ENCODE results near the gene CCT6B. TPM values are rescaled to one million over a fixed set of nuclear protein-coding genes. Genes with fewer than 3 reads are reported as not detected.

CCT6B gene
- total RNA-seq, 2 experiments from 2014 or later = 0.95 to 1.6 TPM

DNA sequence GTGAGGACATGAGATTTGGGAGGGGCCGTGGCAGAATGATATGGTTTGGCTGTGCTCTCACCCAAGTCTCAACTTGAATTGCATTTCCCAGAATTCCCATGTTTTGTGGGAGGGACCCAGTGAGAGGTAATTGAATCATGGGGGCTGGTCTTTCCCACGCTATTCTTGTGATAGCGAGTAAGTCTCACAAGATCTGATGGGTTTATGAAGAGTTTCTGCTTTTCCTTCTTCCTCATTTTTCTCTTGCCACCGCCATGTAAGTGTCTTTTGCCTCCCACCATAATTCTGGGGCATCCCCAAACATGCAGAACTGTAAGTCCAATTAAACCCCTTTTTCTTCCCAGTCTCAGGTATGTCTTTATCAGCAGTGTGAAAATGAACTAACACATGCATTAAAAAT, 40.6 kb downstream of the CCT6B start:
- Mint-ChIP-seq H3K27ac (no peak overlapping the region), H3K9me3 (ENCODE audit: low read depth) (no peaks in the 10 kb centered on the region), H3K4me3 (no peak overlapping the region), H3K4me1 (no peaks in the 10 kb centered on the region), H3K27me3 (no peaks in the 10 kb centered on the region), H3K36me3 (ENCODE audit: low read depth) (no peaks in the 10 kb centered on the region)
- CTCF ChIA-PET = no interaction called here
- ATAC-seq (no peak), DNase-seq (no peak)
- intact Hi-C loops (cut with DNase I, micrococcal nuclease) = no loop called here
- POLR2A ChIA-PET = no interaction called here

DNA sequence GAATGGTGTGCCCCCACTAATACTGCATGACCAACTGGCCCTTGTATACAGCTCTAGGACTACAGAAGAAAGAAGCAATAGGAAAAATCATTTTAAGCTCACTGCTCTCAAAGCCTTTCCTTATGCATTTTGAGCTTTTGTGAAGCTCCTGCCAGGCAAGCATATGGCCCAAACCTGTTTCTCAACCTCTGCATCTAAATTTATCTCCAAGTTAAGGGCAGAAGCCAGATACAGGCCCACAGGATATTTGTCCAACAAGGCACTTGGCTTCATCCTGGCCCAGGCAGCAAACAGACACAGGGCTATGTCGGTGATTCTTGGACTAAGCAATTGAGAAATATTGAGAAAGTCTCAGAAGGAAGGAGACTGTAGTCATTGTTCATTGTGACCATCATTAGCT, 43.9 kb downstream of the CCT6B start:
- no peak for ATAC-seq
- intact Hi-C loops (cut with DNase I, micrococcal nuclease) = no loop called here
- no peaks in the 10 kb centered on the region for H3K27me3 Mint-ChIP-seq
- H3K36me3 Mint-ChIP-seq (ENCODE audit: low read depth) = no peaks in the 10 kb centered on the region
- H3K9me3 Mint-ChIP-seq (ENCODE audit: low read depth) = no peaks in the 10 kb centered on the region
- ChIA-PET CTCF (interaction anchor here (0.5 kb wide), 1 partner anchor 506 kb away, joined by 3 read pairs; no protein-coding TSS in a partner anchor), POLR2A (no interaction called here)
- H3K4me3 Mint-ChIP-seq = no peak overlapping the region
- no peaks in the 10 kb centered on the region for H3K4me1 Mint-ChIP-seq
- no peak for DNase-seq
- H3K27ac Mint-ChIP-seq = no peak overlapping the region

DNA sequence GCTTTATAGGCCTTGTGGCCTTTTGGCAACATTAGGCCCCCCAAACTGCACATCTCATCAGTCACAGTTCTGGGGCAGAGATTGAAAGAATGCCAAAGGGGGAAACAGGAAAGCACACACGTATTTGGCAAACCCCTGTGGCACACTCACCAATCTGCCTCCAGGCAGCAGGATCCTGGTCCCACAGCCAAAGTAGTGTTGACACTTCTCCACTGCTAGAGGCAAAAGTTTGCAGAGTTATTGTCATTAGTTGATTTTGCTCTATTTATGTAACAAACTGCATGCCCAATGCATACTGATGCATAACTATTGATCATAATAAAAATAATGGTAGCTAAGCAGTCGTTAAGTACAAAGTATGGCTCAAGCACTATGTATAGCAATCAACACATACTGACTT, 45.1 kb downstream of the CCT6B start:
- H3K27me3 Mint-ChIP-seq = no peaks in the 10 kb centered on the region
- no peaks in the 10 kb centered on the region for H3K4me1 Mint-ChIP-seq
- ChIA-PET CTCF (interaction anchor here (0.8 to 0.9 kb wide), 2 partner anchors 373 to 375 kb away, joined by 3 to 4 read pairs; no protein-coding TSS in a partner anchor), POLR2A (no interaction called here)
- no peaks in the 10 kb centered on the region for H3K9me3 Mint-ChIP-seq (ENCODE audit: low read depth)
- no peaks in the 10 kb centered on the region for H3K36me3 Mint-ChIP-seq (ENCODE audit: low read depth)
- no peak for ATAC-seq
- no peak for DNase-seq
- no peak overlapping the region for H3K27ac Mint-ChIP-seq
- no peak overlapping the region for H3K4me3 Mint-ChIP-seq
- intact Hi-C loops (cut with DNase I, micrococcal nuclease) = no loop called here

DNA sequence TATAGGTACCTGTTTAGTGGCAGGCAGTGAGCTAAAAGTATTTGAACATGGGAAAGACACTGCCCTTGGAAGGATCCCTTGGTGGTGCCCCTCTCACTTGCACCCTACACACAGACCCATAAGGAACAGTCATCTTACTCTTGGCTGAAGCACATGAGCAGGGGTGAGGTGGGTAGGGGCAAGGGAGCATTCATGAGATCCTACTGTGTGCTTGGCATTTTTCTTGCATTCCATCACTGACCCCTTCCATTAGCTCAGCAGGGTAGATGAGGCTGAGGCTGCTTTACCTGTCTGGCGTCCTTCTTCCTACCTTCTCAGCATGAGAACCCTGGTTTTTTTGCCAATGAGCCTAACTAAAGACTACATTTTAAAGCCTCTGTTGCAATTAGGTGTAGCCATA, 48.3 kb downstream of the CCT6B start:
- POLR2A ChIA-PET = no interaction called here

DNA sequence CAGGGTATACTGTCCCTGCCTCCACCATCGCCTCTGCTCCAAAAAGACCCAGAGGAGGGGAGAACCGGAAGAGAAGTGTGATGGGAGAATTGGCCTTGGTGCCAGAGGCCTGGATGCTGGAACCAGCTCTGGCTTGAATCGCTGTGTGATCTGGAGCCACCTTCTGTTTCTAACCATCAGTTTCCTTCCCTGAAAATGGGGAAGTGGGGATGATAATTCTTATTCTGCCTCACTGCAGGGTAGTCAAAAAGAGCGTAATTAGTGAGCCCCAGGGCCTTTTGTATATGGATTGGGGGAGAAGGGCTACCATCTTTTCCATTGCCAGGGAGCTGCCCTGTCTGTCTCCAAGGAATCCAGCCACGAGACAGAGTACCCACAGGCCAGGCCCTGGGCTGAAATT, 52.2 kb downstream of the CCT6B start:
- ATAC-seq (no peak), DNase-seq (no peak)
- CTCF ChIA-PET = interaction anchor here (0.6 to 1.2 kb wide), 3 partner anchors 349 to 547 kb away, joined by 3 to 5 read pairs (median 4); no protein-coding TSS in a partner anchor
- H3K27ac Mint-ChIP-seq = no peak overlapping the region
- no peaks in the 10 kb centered on the region for H3K9me3 Mint-ChIP-seq (ENCODE audit: low read depth)
- POLR2A ChIA-PET = no interaction called here
- H3K27me3 Mint-ChIP-seq = no peaks in the 10 kb centered on the region
- H3K36me3 Mint-ChIP-seq (ENCODE audit: low read depth) = no peaks in the 10 kb centered on the region
- intact Hi-C loops (cut with DNase I, micrococcal nuclease) = no loop called here
- no peak overlapping the region for H3K4me3 Mint-ChIP-seq
- H3K4me1 Mint-ChIP-seq = no peaks in the 10 kb centered on the region

More for the DNA sequence above, 48.3 kb downstream of the CCT6B start:
- CTCF ChIA-PET = no interaction called here
- DNase-seq (no peak), ATAC-seq (no peak)
- H3K27me3 Mint-ChIP-seq = no peaks in the 10 kb centered on the region
- H3K36me3 Mint-ChIP-seq (ENCODE audit: low read depth) = no peaks in the 10 kb centered on the region
- H3K4me3 Mint-ChIP-seq = no peak overlapping the region
- H3K4me1 Mint-ChIP-seq = no peaks in the 10 kb centered on the region
- intact Hi-C loops (cut with DNase I, micrococcal nuclease) = no loop called here
- H3K27ac Mint-ChIP-seq = no peak overlapping the region
- no peaks in the 10 kb centered on the region for H3K9me3 Mint-ChIP-seq (ENCODE audit: low read depth)

DNA sequence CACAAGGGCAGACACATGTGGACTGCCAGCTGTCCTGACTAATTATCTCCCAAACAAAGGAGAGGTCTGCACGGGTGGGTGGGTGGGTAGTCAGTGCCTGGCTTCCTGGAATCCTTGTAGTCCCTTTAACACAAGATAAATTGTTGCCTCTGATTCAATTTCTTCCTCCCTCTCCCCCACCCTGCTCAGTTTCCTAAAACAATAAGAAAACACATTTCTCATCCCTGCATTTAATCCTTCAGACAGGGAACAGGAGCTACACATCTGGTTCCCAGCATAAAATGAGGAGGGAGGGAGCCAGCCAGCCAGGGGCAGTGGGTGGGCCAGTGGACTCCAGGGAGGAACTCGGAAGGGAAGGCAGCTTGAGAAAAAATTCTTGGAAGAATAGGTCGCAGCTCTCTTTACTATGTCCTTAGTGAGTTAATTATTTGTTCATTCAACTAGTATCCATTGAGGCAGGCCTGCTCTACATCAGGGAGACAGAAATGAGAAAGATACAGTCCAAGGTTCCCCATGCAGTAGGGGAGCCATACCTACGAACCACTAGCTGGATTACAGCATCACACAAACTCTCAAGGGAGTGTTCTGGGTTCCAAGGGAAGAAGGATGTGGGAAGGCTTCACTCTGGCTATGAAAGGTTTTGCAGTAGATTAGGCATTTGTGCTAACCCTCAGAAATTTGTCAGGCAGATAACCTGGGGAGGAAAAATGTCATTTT, 58.3 kb downstream of the CCT6B start:
- Mint-ChIP-seq H3K4me1 (no peaks in the 10 kb centered on the region), H3K27me3 (peaks cover 9% of the 10 kb centered on the region), H3K9me3 (ENCODE audit: low read depth) (no peaks in the 10 kb centered on the region), H3K36me3 (ENCODE audit: low read depth) (no peaks in the 10 kb centered on the region), H3K27ac (no peak overlapping the region), H3K4me3 (no peak overlapping the region)
- ChIA-PET POLR2A (no interaction called here), CTCF (no interaction called here)
- DNase-seq (no peak), ATAC-seq (no peak)
- intact Hi-C loops (cut with DNase I, micrococcal nuclease) = no loop called here

DNA sequence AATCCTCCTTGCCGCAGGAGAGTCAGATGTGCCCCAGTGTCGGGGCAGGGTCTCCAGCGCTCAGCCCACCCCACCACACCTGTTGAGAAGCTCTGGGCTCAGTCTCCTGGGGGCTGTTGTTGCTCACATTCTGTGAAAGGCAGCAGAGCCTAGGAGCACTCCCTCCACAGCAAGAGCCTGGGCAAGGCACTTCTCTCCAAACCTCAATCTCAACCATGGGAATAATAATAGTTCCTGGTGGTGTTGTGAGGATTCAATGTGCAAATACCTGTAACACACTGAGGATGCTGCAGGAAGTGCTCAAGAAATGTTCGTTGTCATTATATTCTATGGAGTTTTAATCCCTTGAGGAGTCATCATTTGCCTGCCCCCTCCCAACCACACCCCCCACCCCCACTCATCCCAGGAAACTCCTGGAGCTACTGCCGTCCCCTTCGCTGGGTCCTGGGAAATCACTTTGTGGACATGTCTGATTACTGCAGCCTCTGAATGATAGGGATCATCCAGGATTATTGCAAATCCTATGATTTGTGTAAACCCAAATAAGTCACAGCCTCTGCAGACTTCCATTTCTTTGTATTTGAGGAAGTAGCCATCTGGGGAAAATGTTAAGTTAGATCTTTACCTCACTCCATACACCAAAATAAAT, 61.5 kb downstream of the CCT6B start:
- intact Hi-C loops (cut with DNase I, micrococcal nuclease) = no loop called here
- Mint-ChIP-seq H3K4me3 (no peak overlapping the region), H3K27me3 (peaks cover 23% of the 10 kb centered on the region), H3K4me1 (no peaks in the 10 kb centered on the region), H3K36me3 (ENCODE audit: low read depth) (no peaks in the 10 kb centered on the region), H3K27ac (no peak overlapping the region), H3K9me3 (ENCODE audit: low read depth) (no peaks in the 10 kb centered on the region)
- DNase-seq (no peak), ATAC-seq (no peak)
- ChIA-PET CTCF (no interaction called here), POLR2A (no interaction called here)

DNA sequence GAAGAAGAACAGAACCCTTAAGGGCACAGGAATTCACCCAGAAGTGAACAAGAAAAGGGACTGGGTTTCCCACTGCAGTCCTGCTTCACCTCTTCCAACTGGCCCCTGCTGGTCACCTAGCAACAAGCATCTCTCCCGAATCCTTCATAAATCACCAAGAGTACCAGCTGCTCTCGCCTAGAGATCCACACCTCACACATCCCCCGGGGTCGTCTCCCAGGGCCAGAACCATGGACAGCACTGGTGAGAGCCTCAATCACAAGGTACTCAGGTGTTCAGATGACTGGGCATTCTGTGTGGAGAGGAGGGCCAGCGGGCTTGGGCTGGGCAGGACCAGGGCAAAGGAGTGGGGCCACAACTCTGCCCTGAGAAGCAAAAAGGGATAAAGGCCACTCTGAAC, 65.9 kb downstream of the CCT6B start:
- ChIA-PET CTCF (interaction anchor here (2.0 kb wide), 1 partner anchor 353 kb away, joined by 5 read pairs; no protein-coding TSS in a partner anchor), POLR2A (no interaction called here)
- ATAC-seq = no peak
- intact Hi-C loops (cut with DNase I, micrococcal nuclease) = no loop called here
- no peaks in the 10 kb centered on the region for H3K36me3 Mint-ChIP-seq (ENCODE audit: low read depth)
- H3K27me3 Mint-ChIP-seq = peaks cover 22% of the 10 kb centered on the region
- no peak overlapping the region for H3K4me3 Mint-ChIP-seq
- DNase-seq = no peak
- no peaks in the 10 kb centered on the region for H3K4me1 Mint-ChIP-seq
- H3K27ac Mint-ChIP-seq = no peak overlapping the region
- H3K9me3 Mint-ChIP-seq (ENCODE audit: low read depth) = no peaks in the 10 kb centered on the region

DNA sequence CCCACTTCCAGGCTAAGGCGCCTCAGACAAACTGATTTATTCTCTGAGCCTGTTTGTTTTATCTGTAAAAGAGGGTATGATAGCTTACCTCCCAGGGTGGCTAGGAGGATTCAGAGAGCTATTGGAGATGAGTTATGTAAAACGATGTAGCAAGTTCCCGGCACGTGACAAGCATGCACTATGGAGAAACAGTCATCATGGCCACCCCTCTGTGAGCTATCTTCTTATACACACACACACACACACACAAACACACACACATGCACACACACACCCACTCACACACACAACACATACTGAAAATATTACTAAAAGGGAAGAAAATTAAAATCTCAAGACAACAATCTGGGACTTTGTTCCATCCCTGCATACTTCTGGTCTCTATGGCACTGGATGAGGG, 66.3 kb downstream of the CCT6B start:
- intact Hi-C loops (cut with DNase I, micrococcal nuclease) = loop anchor here in 1 of 2 experiments (5.0 kb wide), 1 partner anchor 353 kb away; no protein-coding TSS in a partner anchor
- H3K27ac Mint-ChIP-seq = no peak overlapping the region

DNA sequence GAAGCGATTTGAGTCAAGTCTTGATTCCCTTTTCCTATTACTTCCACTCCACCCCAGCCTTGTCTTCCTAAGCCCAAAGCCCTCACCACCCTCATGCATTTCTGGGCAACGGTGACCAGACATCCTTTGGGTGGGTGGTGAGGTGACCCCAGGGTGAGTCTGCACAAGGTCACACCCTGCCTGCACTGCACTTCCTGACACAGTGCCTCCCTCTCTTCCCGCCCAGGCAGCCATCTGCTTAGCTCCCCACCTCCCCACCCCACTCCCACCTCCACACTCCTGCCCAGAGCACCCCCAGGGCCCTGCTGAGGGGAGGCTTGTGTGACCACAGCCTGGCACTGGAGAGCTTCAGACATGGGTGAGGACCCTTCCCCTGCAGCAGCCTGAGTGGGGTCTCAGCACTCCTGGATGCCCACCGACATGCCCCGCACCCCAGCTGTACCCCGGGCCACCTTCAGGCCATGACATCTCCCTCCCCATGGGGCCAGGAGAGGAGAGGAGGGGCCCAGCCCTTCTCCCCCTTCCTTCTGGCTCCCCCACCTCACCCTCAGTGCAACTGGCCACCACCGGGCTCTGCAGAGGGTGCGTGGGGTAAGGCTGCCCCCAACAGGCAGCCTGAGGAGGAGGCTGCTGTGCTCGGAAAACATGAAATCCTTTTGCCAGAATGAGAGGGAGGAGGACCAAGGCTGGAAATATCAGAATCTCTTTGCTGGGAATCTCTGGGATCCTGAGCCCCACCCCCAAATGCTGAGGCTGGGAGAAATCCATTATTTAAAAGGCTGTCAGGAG, 68.6 kb downstream of the CCT6B start:
- no peak overlapping the region for H3K27ac Mint-ChIP-seq
- no peaks in the 10 kb centered on the region for H3K36me3 Mint-ChIP-seq (ENCODE audit: low read depth)
- no peak overlapping the region for H3K4me3 Mint-ChIP-seq
- ATAC-seq = no peak
- CTCF ChIA-PET = interaction anchor here (0.7 to 1.8 kb wide), 2 partner anchors 348 to 350 kb away, joined by 3 to 4 read pairs; no protein-coding TSS in a partner anchor
- no peaks in the 10 kb centered on the region for H3K4me1 Mint-ChIP-seq
- intact Hi-C loops (cut with DNase I, micrococcal nuclease) = loop anchor here (2.0 to 5.0 kb wide), 2 partner anchors 350 kb away; no protein-coding TSS in a partner anchor
- POLR2A ChIA-PET = interaction anchor here (0.7 kb wide), 1 partner anchor 215 kb away, joined by 3 read pairs; no protein-coding TSS in a partner anchor
- no peaks in the 10 kb centered on the region for H3K9me3 Mint-ChIP-seq (ENCODE audit: low read depth)
- peaks cover 16% of the 10 kb centered on the region for H3K27me3 Mint-ChIP-seq
- peak; percentile 53 for DNase-seq

More for the DNA sequence above, 66.3 kb downstream of the CCT6B start:
- Mint-ChIP-seq H3K4me1 (no peaks in the 10 kb centered on the region), H3K9me3 (ENCODE audit: low read depth) (no peaks in the 10 kb centered on the region), H3K36me3 (ENCODE audit: low read depth) (no peaks in the 10 kb centered on the region), H3K4me3 (no peak overlapping the region), H3K27me3 (peaks cover 20% of the 10 kb centered on the region)
- ATAC-seq (no peak), DNase-seq (no peak)
- ChIA-PET POLR2A (no interaction called here), CTCF (interaction anchor here (2.0 kb wide), 1 partner anchor 353 kb away, joined by 5 read pairs; no protein-coding TSS in a partner anchor)

DNA sequence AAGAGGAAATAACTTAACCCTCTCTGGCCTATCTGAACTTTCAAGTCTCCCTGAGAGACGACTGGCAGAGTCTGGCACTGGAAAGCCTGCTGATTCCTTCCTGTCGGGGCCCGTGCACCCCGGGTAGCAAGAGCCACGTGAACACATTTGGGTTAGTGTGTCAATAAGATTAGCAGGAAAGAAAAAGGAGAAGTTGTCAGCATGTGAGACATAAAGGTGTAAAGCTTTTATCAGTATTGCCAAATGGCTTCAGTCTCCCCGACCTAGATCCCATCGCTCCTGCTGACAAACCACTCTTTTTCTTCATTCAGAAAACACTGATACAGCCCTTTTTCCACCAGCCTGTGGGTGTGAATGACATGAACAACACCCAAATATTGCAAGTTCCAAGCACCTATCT, 74.4 kb downstream of the CCT6B start:
- intact Hi-C loops (cut with DNase I, micrococcal nuclease) = loop anchor here in 1 of 2 experiments (10.0 kb wide), 1 partner anchor 462 kb away; no protein-coding TSS in a partner anchor
- no peak for ATAC-seq
- Mint-ChIP-seq H3K9me3 (ENCODE audit: low read depth) (no peaks in the 10 kb centered on the region), H3K4me3 (no peak overlapping the region), H3K27me3 (peaks cover 11% of the 10 kb centered on the region), H3K27ac (no peak overlapping the region), H3K36me3 (ENCODE audit: low read depth) (no peaks in the 10 kb centered on the region), H3K4me1 (peaks cover 5% of the 10 kb centered on the region)
- CTCF ChIA-PET = no interaction called here
- DNase-seq = no peak
- POLR2A ChIA-PET = no interaction called here

Measured in activated CD4-positive, alpha-beta T cell treated with anti-CD3 and anti-CD28 coated beads for 36 hours (primary cell).